ENCODE results near the gene ZNF337. TPM values are rescaled to one million over a fixed set of nuclear protein-coding genes. Genes with fewer than 3 reads are reported as not detected.
"Not testable (repeated sequence)": the region's sequence is repeated elsewhere in the genome, so short reads cannot be mapped to it uniquely, and the experiment has no call there.

ZNF337 gene
- total and polyA plus RNA-seq, 4 donors = 2.4 to 22.8 (median 17.7) TPM

- Histone ChIP-seq H3K27me3 (ENCODE audit: control insufficient read depth in 1 of 2, insufficient read depth in 2 of 2, low read length in 1 of 2) (no peaks in the 10 kb centered on the region), H3K27ac (ENCODE audit: low read depth in 1 of 2, low read length in 2 of 2) (no peak overlapping the region), H3K36me3 (ENCODE audit: control insufficient read depth in 1 of 2, insufficient read depth in 2 of 2, low read length in 1 of 2) (no peaks in the 10 kb centered on the region), H3K9me3 (ENCODE audit: control insufficient read depth, low read length) (no peaks in the 10 kb centered on the region), H3K4me1 (ENCODE audit: control insufficient read depth in 1 of 2, insufficient read depth in 2 of 2, low read length in 2 of 2) (no peaks in the 10 kb centered on the region), H3K4me3 (ENCODE audit: low read length in 2 of 2) (no peak overlapping the region)
- no peak for DNase-seq
- intact Hi-C loops (cut with DNase I) = no loop called here
- no peak for ATAC-seq (ENCODE audit: low FRiP score)
These were observed 36.7 kb downstream of the ZNF337 start for GRCh38 chr20:25659999-25660398.

DNA sequence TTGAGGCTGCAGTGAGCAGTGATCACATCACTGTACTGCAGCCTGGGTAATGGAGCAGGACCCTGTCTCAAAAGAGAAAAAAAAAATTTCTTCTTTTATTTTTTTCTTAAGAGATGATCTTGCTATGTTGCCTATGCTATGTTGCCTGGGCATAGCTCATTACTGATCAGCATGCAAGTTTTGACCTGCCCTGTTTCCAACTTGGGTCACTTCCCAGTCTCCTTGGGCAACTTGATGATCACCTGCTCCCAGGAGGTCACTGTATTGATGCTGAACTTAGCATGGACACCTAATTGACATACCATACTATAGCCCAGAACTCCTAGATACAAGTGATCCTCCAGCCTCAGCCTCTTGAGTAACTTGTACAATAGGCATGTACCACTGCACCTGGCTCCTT is 42.2 kb downstream of the ZNF337 start:
- ATAC-seq (ENCODE audit: low FRiP score) (no peak), DNase-seq (no peak)
- no peaks in the 10 kb centered on the region for H3K4me1 ChIP-seq (ENCODE audit: control insufficient read depth in 1 of 2, insufficient read depth in 2 of 2, low read length in 2 of 2)
- no peak overlapping the region for H3K4me3 ChIP-seq (ENCODE audit: low read length in 2 of 2)
- no peak overlapping the region for H3K27ac ChIP-seq (ENCODE audit: low read depth in 1 of 2, low read length in 2 of 2)
- H3K27me3 ChIP-seq (ENCODE audit: control insufficient read depth in 1 of 2, insufficient read depth in 2 of 2, low read length in 1 of 2) = no peaks in the 10 kb centered on the region
- no peaks in the 10 kb centered on the region for H3K36me3 ChIP-seq (ENCODE audit: control insufficient read depth in 1 of 2, insufficient read depth in 2 of 2, low read length in 1 of 2)
- intact Hi-C loops (cut with DNase I) = no loop called here
- no peaks in the 10 kb centered on the region for H3K9me3 ChIP-seq (ENCODE audit: control insufficient read depth, low read length)

DNA sequence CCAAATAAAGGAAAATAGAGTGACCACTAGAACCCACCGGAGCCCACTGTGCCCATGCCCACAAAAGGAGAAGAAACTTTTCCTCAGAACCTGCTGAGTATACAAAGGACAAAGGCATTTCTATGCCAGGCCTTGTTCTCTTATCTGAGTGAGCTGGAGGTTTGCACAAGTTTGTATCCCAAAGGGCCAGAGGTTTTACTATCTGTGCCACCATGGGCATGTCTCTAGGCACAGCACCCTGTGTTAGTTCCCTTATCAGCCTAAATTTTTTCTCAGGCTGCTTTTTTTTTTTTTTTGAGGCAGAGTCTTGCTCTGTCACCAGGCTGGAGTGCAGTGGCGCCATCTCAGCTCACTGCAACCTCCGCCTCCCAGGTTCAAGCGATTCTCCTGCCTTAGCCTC is 43.8 kb downstream of the ZNF337 start:
- H3K27me3 ChIP-seq (ENCODE audit: control insufficient read depth in 1 of 2, insufficient read depth in 2 of 2, low read length in 1 of 2); H3K27ac ChIP-seq (ENCODE audit: low read depth in 1 of 2, low read length in 2 of 2); H3K4me3 ChIP-seq (ENCODE audit: low read length in 2 of 2); H3K9me3 ChIP-seq (ENCODE audit: control insufficient read depth, low read length); ATAC-seq (ENCODE audit: low FRiP score); intact Hi-C loops (cut with DNase I); H3K36me3 ChIP-seq (ENCODE audit: control insufficient read depth in 1 of 2, insufficient read depth in 2 of 2, low read length in 1 of 2); DNase-seq; H3K4me1 ChIP-seq (ENCODE audit: control insufficient read depth in 1 of 2, insufficient read depth in 2 of 2, low read length in 2 of 2): not testable (repeated sequence)
- 94 to 95% methylated on average over 4 of the region's 4 CpGs for WGBS, 2 donors

- no peaks in the 10 kb centered on the region for H3K27me3 ChIP-seq (ENCODE audit: control insufficient read depth in 1 of 2, insufficient read depth in 2 of 2, low read length in 1 of 2)
- no peak overlapping the region for H3K4me3 ChIP-seq (ENCODE audit: low read length in 2 of 2)
- ATAC-seq (ENCODE audit: low FRiP score) (no peak), DNase-seq (no peak)
- H3K4me1 ChIP-seq (ENCODE audit: control insufficient read depth in 1 of 2, insufficient read depth in 2 of 2, low read length in 2 of 2) = no peaks in the 10 kb centered on the region
- H3K9me3 ChIP-seq (ENCODE audit: control insufficient read depth, low read length) = no peaks in the 10 kb centered on the region
- H3K27ac ChIP-seq (ENCODE audit: low read depth in 1 of 2, low read length in 2 of 2) = no peak overlapping the region
- no peaks in the 10 kb centered on the region for H3K36me3 ChIP-seq (ENCODE audit: control insufficient read depth in 1 of 2, insufficient read depth in 2 of 2, low read length in 1 of 2)
- intact Hi-C loops (cut with DNase I) = no loop called here
- 84 to 98% methylated on average over 3 of the region's 3 CpGs for WGBS, 2 donors
These were observed 51.8 kb downstream of the ZNF337 start for GRCh38 chr20:25644814-25645213.

GRCh38 chr20:25643716-25644115 is 52.9 kb downstream of the ZNF337 start:
- ATAC-seq (ENCODE audit: low FRiP score) (no peak), DNase-seq (no peak)
- intact Hi-C loops (cut with DNase I) = no loop called here
- H3K27ac ChIP-seq (ENCODE audit: low read depth in 1 of 2, low read length in 2 of 2) = no peak overlapping the region
- no peaks in the 10 kb centered on the region for H3K9me3 ChIP-seq (ENCODE audit: control insufficient read depth, low read length)
- no peaks in the 10 kb centered on the region for H3K36me3 ChIP-seq (ENCODE audit: control insufficient read depth in 1 of 2, insufficient read depth in 2 of 2, low read length in 1 of 2)
- H3K4me3 ChIP-seq (ENCODE audit: low read length in 2 of 2) = no peak overlapping the region
- H3K4me1 ChIP-seq (ENCODE audit: control insufficient read depth in 1 of 2, insufficient read depth in 2 of 2, low read length in 2 of 2) = no peaks in the 10 kb centered on the region
- no peaks in the 10 kb centered on the region for H3K27me3 ChIP-seq (ENCODE audit: control insufficient read depth in 1 of 2, insufficient read depth in 2 of 2, low read length in 1 of 2)

GRCh38 chr20:25637247-25637646 is 59.4 kb downstream of the ZNF337 start:
- Histone ChIP-seq H3K27ac (ENCODE audit: low read depth in 1 of 2, low read length in 2 of 2) (no peak overlapping the region), H3K4me1 (ENCODE audit: control insufficient read depth in 1 of 2, insufficient read depth in 2 of 2, low read length in 2 of 2) (no peaks in the 10 kb centered on the region), H3K27me3 (ENCODE audit: control insufficient read depth in 1 of 2, insufficient read depth in 2 of 2, low read length in 1 of 2) (no peaks in the 10 kb centered on the region), H3K9me3 (ENCODE audit: control insufficient read depth, low read length) (no peaks in the 10 kb centered on the region), H3K36me3 (ENCODE audit: control insufficient read depth in 1 of 2, insufficient read depth in 2 of 2, low read length in 1 of 2) (peaks cover 0 to 2% of the 10 kb centered on the region in 2 donors), H3K4me3 (ENCODE audit: low read length in 2 of 2) (no peak overlapping the region)
- intact Hi-C loops (cut with DNase I) = no loop called here
- 90 to 98% methylated on average over 2 of the region's 2 CpGs for WGBS, 2 donors
- ATAC-seq (ENCODE audit: low FRiP score) = no peak
- no peak for DNase-seq

DNA sequence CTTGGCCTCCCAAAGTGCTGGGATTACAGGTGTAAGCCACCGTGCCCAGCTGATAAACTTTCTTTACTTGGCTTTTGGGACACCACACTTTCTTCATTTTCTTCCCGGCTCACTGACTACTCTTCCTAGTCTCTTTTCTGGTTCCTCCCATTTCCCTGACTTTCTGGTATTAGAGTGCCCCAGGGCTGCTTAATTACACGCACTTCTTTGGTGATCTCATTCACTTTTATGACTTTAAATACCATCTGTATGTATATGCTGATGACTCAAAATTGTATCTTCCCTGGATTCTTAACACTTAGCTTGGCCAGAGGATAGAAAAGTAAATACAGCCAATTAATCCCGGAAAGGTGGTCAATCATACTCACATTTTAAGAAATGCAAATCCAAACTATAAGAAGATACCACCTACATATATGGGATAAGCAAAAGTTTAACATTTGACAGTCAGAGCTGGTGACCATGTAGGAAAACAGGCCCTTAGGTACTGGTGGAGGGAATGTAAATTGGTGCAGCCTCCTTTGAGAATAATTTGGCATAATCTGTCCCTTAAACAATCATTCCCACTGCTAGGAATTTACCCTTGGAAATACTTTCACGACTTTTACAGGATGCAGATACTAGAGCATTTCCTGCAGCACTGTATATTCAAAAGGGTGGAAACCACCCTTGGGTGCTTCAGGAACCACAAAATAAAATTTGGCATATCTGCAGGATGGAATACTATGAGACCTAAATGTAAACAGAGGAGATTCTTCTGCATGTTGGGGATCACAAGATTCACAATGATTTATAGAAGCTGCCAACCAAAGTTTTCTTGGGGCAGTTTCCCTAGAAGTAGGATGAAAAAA is 63.5 kb downstream of the ZNF337 start:
- Histone ChIP-seq H3K27ac (ENCODE audit: low read depth in 1 of 2, low read length in 2 of 2) (no peak overlapping the region), H3K36me3 (ENCODE audit: control insufficient read depth in 1 of 2, insufficient read depth in 2 of 2, low read length in 1 of 2) (peaks cover 0 to 2% of the 10 kb centered on the region in 2 donors), H3K27me3 (ENCODE audit: control insufficient read depth in 1 of 2, insufficient read depth in 2 of 2, low read length in 1 of 2) (no peaks in the 10 kb centered on the region), H3K4me3 (ENCODE audit: low read length in 2 of 2) (no peak overlapping the region), H3K4me1 (ENCODE audit: control insufficient read depth in 1 of 2, insufficient read depth in 2 of 2, low read length in 2 of 2) (no peaks in the 10 kb centered on the region), H3K9me3 (ENCODE audit: control insufficient read depth, low read length) (no peaks in the 10 kb centered on the region)
- intact Hi-C loops (cut with DNase I) = no loop called here
- ATAC-seq (ENCODE audit: low FRiP score) (no peak), DNase-seq (no peak)
- WGBS, 2 donors = 58 to 84% methylated on average over 5 of the region's 5 CpGs

GRCh38 chr20:25630615-25631014 is 66.0 kb downstream of the ZNF337 start:
- H3K27me3 ChIP-seq (ENCODE audit: control insufficient read depth in 1 of 2, insufficient read depth in 2 of 2, low read length in 1 of 2); ATAC-seq (ENCODE audit: low FRiP score); H3K36me3 ChIP-seq (ENCODE audit: control insufficient read depth in 1 of 2, insufficient read depth in 2 of 2, low read length in 1 of 2); DNase-seq; H3K4me3 ChIP-seq (ENCODE audit: low read length in 2 of 2); intact Hi-C loops (cut with DNase I); H3K4me1 ChIP-seq (ENCODE audit: control insufficient read depth in 1 of 2, insufficient read depth in 2 of 2, low read length in 2 of 2); H3K27ac ChIP-seq (ENCODE audit: low read depth in 1 of 2, low read length in 2 of 2); H3K9me3 ChIP-seq (ENCODE audit: control insufficient read depth, low read length): not testable (repeated sequence)
- 95 to 96% methylated on average over 2 of the region's 2 CpGs for WGBS, 2 donors

- intact Hi-C loops (cut with DNase I) = no loop called here
- ATAC-seq (ENCODE audit: low FRiP score) (no peak), DNase-seq (no peak)
- Histone ChIP-seq H3K36me3 (ENCODE audit: control insufficient read depth in 1 of 2, insufficient read depth in 2 of 2, low read length in 1 of 2) (peaks cover 0 to 2% of the 10 kb centered on the region in 2 donors), H3K4me3 (ENCODE audit: low read length in 2 of 2) (no peak overlapping the region), H3K27ac (ENCODE audit: low read depth in 1 of 2, low read length in 2 of 2) (no peak overlapping the region), H3K4me1 (ENCODE audit: control insufficient read depth in 1 of 2, insufficient read depth in 2 of 2, low read length in 2 of 2) (no peaks in the 10 kb centered on the region), H3K9me3 (ENCODE audit: control insufficient read depth, low read length) (no peaks in the 10 kb centered on the region), H3K27me3 (ENCODE audit: control insufficient read depth in 1 of 2, insufficient read depth in 2 of 2, low read length in 1 of 2) (no peaks in the 10 kb centered on the region)
- WGBS, 2 donors = 80 to 83% methylated on average over 8 of the region's 8 CpGs
These were observed 66.7 kb downstream of the ZNF337 start for GRCh38 chr20:25629816-25630499.

All from aorta (tissue), 5 donors.